Stimulated activated CD8-positive, alpha-beta memory T cell treated with anti-CD3 and anti-CD28 coated beads, Interleukin-4, amount 100 ng/mL, for 4 hours (primary cell): ENCODE data around the gene PDILT.

Experiments used
- DNase-seq, 2 donors: peaks; one replicate each; pipeline ENCODE4 v3.0.0-alpha.2; 2020; ENCODE audit warnings: low read depth in 2 of 2, low spot score in 1 of 2

Gene PDILT

GRCh38 chr16:20372701-20373100 is 31.8 kb downstream of the PDILT start:
- DNase-seq: no peak

- DNase-seq: no peak
Measured at GRCh38 chr16:20369452-20370054, 35.0 kb downstream of the PDILT start.

GRCh38 chr16:20364051-20364450 is 40.5 kb downstream of the PDILT start:
- DNase-seq: no peak

- DNase-seq: no peak
Measured at GRCh38 chr16:20363191-20363590, 41.3 kb downstream of the PDILT start.

GRCh38 chr16:20359997-20360396 is 44.5 kb downstream of the PDILT start:
- DNase-seq: no peak

GRCh38 chr16:20355114-20355782 is 49.3 kb downstream of the PDILT start:
- DNase-seq: no peak

GRCh38 chr16:20353379-20353778 is 51.2 kb downstream of the PDILT start:
- DNase-seq: no peak

- DNase-seq: no peak
Measured at GRCh38 chr16:20352615-20353014, 51.9 kb downstream of the PDILT start, which contains the start of gene UMOD. Gene UMOD (minus strand): TSS chr16:20352715. CDS start chr16:20350737, 1,978 bp downstream.

GRCh38 chr16:20349615-20350014 is 54.9 kb downstream of the PDILT start:
- no peak for DNase-seq

- no peak for DNase-seq
Measured at GRCh38 chr16:20348365-20349185, 56.0 kb downstream of the PDILT start.

GRCh38 chr16:20347666-20348364 is 56.7 kb downstream of the PDILT start:
- no peak for DNase-seq

- DNase-seq: no peak
Measured at GRCh38 chr16:20344611-20345010, 59.9 kb downstream of the PDILT start.

- no peak for DNase-seq
Measured at GRCh38 chr16:20339744-20340143, 64.8 kb downstream of the PDILT start.

GRCh38 chr16:20336955-20337354 is 67.6 kb downstream of the PDILT start:
- no peak for DNase-seq

GRCh38 chr16:20334396-20334795 is 70.1 kb downstream of the PDILT start:
- no peak for DNase-seq

GRCh38 chr16:20333120-20333519 is 71.4 kb downstream of the PDILT start:
- DNase-seq: no peak

- no peak for DNase-seq
Measured at GRCh38 chr16:20332411-20332810, 72.1 kb downstream of the PDILT start.

- no peak for DNase-seq
Measured at GRCh38 chr16:20331635-20332034, 72.9 kb downstream of the PDILT start.

- DNase-seq: no peak
Measured at GRCh38 chr16:20329392-20330138, 75.0 kb downstream of the PDILT start.

GRCh38 chr16:20327444-20328041 is 77.0 kb downstream of the PDILT start, which contains the start of gene GP2:
Gene GP2 (minus strand): TSS chr16:20327513. CDS start chr16:20326431, 1,082 bp downstream.
- no peak for DNase-seq
